GM23338 (cell line): ENCODE measurements around the gene RARG. TPM values are rescaled to one million over a fixed set of nuclear protein-coding genes. Genes with fewer than 3 reads are reported as not detected.

Experiments
- ATAC-seq: fragments of 200-7000 bp; cut with Tn5 transposase; 3 replicates; pipeline ENCODE4 v1.9.1; 2020
- DNase-seq: peaks from one replicate; pipeline ENCODE4 v3.0.0-alpha.2; 2015; ENCODE audit warnings: low spot score
- H2AFZ ChIP-seq: fragments of 200-600 bp; sonication (generic); 2 replicates; pipeline ENCODE4 v1.8.0; 2016; ENCODE audit warnings: antibody characterized with exemption, mild to moderate bottlenecking, moderate library complexity
- H3F3A ChIP-seq: fragments of 200-600 bp; sonication (generic); replicated peaks from 2 replicates; pipeline ENCODE4 v1.8.0; 2017; ENCODE audit warnings: antibody characterized with exemption, mixed run types, low read depth
- H3K27ac ChIP-seq: fragments of 200-600 bp; sonication (generic); 2 replicates; pipeline ENCODE4 v1.6.1; 2016; ENCODE audit warnings: low read depth
- H3K27me3 ChIP-seq: fragments of 200-600 bp; sonication (generic); 2 replicates; pipeline ENCODE4 v1.8.0; 2016; ENCODE audit warnings: mild to moderate bottlenecking, mixed run types, moderate library complexity; ENCODE audit not compliant: insufficient read depth
- H3K36me3 ChIP-seq: fragments of 200-600 bp; sonication (generic); 2 replicates; pipeline ENCODE4 v1.8.0; 2016; ENCODE audit warnings: mild to moderate bottlenecking; ENCODE audit not compliant: insufficient read depth
- H3K4me1 ChIP-seq: fragments of 200-600 bp; sonication (generic); 2 replicates; pipeline ENCODE4 v1.8.0; 2016; ENCODE audit warnings: mild to moderate bottlenecking, moderate library complexity; ENCODE audit not compliant: insufficient read depth
- H3K4me2 ChIP-seq: fragments of 200-600 bp; sonication (generic); 2 replicates; pipeline ENCODE4 v1.7.1; 2017; ENCODE audit warnings: mixed run types
- H3K4me3 ChIP-seq: fragments of 200-600 bp; sonication (generic); 2 replicates; pipeline ENCODE4 v1.6.1; 2016; ENCODE audit warnings: mixed run types
- H3K79me2 ChIP-seq: fragments of 200-600 bp; sonication (generic); replicated peaks from 2 replicates; pipeline ENCODE4 v1.8.0; 2017; ENCODE audit warnings: mild to moderate bottlenecking; ENCODE audit not compliant: insufficient read depth
- H3K9me2 ChIP-seq: fragments of 200-600 bp; sonication (generic); 2 replicates; pipeline ENCODE4 v1.8.0; 2017; ENCODE audit not compliant: insufficient read depth
- H4K20me1 ChIP-seq: fragments of 200-600 bp; sonication (generic); replicated peaks from 2 replicates; pipeline ENCODE4 v1.8.0; 2017; ENCODE audit warnings: mild to moderate bottlenecking; ENCODE audit not compliant: insufficient read depth
- H3K27ac Mint-ChIP-seq: 2 replicates; pipeline ENCODE4 v1.8.0; 2020; ENCODE audit warnings: inconsistent platforms, mild to moderate bottlenecking, moderate library complexity, mixed read lengths
- H3K27me3 Mint-ChIP-seq: 3 replicates; pipeline ENCODE4 v1.8.0; 2022; ENCODE audit warnings: low read depth, mild to moderate bottlenecking, moderate library complexity, mixed read lengths, inconsistent platforms; ENCODE audit not compliant: insufficient read depth, poor library complexity
- H3K36me3 Mint-ChIP-seq: 3 replicates; pipeline ENCODE4 v1.8.0; 2021; ENCODE audit warnings: low read depth, mild to moderate bottlenecking, inconsistent platforms, moderate library complexity, mixed read lengths
- H3K4me1 Mint-ChIP-seq: 3 replicates; pipeline ENCODE4 v1.8.0; 2020; ENCODE audit warnings: mild to moderate bottlenecking, inconsistent platforms, mixed read lengths
- H3K4me3 Mint-ChIP-seq: 3 replicates; pipeline ENCODE4 v1.8.0; 2021; ENCODE audit warnings: moderate library complexity, mild to moderate bottlenecking, inconsistent platforms, mixed read lengths
- H3K9me3 Mint-ChIP-seq: 3 replicates; pipeline ENCODE4 v1.8.0; 2020; ENCODE audit warnings: moderate library complexity, mild to moderate bottlenecking, inconsistent platforms, mixed read lengths
- CREB1 ChIP-seq: fragments of 250-450 bp; sonication (Bioruptor Pico); IDR thresholded peaks from 2 replicates; pipeline ENCODE4 v1.5.0; 2020; ENCODE audit warnings: low read depth, mild to moderate bottlenecking, moderate library complexity
- CTCF ChIP-seq, 2 experiments: fragments of 200-600 bp in 1 of 2; sonication (generic) in 1 of 2; conservative IDR thresholded peaks; 2 replicates each; pipeline versions ENCODE4 v1.5.1 to v1.6.1; 2016 to 2017; ENCODE audit warnings: antibody characterized with exemption in 2 of 2, low read depth in 2 of 2, mild to moderate bottlenecking in 2 of 2, moderate library complexity in 1 of 2
- EZH2phosphoT487 ChIP-seq: fragments of 200-600 bp; sonication (generic); IDR thresholded peaks from one replicate; pipeline ENCODE4 v1.8.1; 2018; ENCODE audit warnings: antibody characterized with exemption; ENCODE audit not compliant: unreplicated experiment
- JUNB ChIP-seq: IDR thresholded peaks from one replicate; pipeline ENCODE4 v1.6.1; 2016; ENCODE audit warnings: antibody characterized with exemption; ENCODE audit not compliant: unreplicated experiment
- NANOG ChIP-seq: IDR thresholded peaks from 2 replicates; pipeline ENCODE4 v1.6.1; 2016; ENCODE audit warnings: antibody characterized with exemption, borderline replicate concordance
- POLR2AphosphoS5 ChIP-seq: IDR thresholded peaks from 2 replicates; pipeline ENCODE4 v1.6.1; 2016; ENCODE audit warnings: antibody characterized with exemption, low read depth
- ZNF114 ChIP-seq: fragments of 250-450 bp; sonication (Bioruptor Pico); IDR thresholded peaks from 2 replicates; pipeline ENCODE4 v1.5.0; 2020; ENCODE audit warnings: mild to moderate bottlenecking, moderate library complexity
- ZNF331 ChIP-seq: fragments of 250-450 bp; sonication (Bioruptor Pico); IDR thresholded peaks from 2 replicates; pipeline ENCODE4 v1.5.0; 2020; ENCODE audit warnings: low read depth, mild to moderate bottlenecking, moderate library complexity
- ZNF462 ChIP-seq: fragments of 250-450 bp; sonication (Bioruptor Pico); IDR thresholded peaks from 2 replicates; pipeline ENCODE4 v1.5.0; 2020; ENCODE audit warnings: mild to moderate bottlenecking, moderate library complexity
- polyA plus RNA-seq: library from polyadenylated mRNA; unstranded; fragments of >200 nt; fragmentation: Nextera tagmentation; extraction: Ambion mirVana; gene quantifications from 2 replicates; pipeline ENCODE4 v1.2.1, GENCODE V29; 2016
- total RNA-seq: library from RNA; depleted of rRNA; stranded (reverse); fragments of >200 nt; shearing (Covaris generic); gene quantifications from 2 replicates; pipeline ENCODE4 v1.2.3, GENCODE V29; 2014

RARG gene
- total and polyA plus RNA-seq, 2 experiments from 2014 or later: 18.5 to 50.2 TPM

- ATAC-seq: no peak
- Histone ChIP-seq H3K4me2 (no peak overlapping the region), H3K27ac (no peak overlapping the region), H3K4me1 (peaks cover 33% of the 10 kb centered on the region), H3K9me2 (no peaks in the 10 kb centered on the region), H3K4me3 (no peak overlapping the region), H2AFZ (0 out of 2 replicates have a peak overlapping the region, but pooled peaks have one; percentile 32), H3K27me3 (no peaks in the 10 kb centered on the region), H3K36me3 (no peaks in the 10 kb centered on the region), H3K79me2 (no peaks in the 10 kb centered on the region), H4K20me1 (no peaks in the 10 kb centered on the region), H3F3A (0 out of 2 replicates have a peak, but pooled peaks cover 2% of the 10 kb centered on the region)
- H3K4me1 Mint-ChIP-seq: peaks cover 39% of the 10 kb centered on the region
- TF ChIP-seq EZH2phosphoT487 (no peak), ZNF331 (no peak), JUNB (no peak), NANOG (no peak), CREB1 (no peak), CTCF (conservative IDR thresholded peaks at IDR 0.05; ENCODE audit: low read depth in 2 of 2) (no peak), ZNF462 (CRISPR knock-in tag) (no peak), ZNF114 (no peak), POLR2AphosphoS5 (no peak)
- H3K27me3 Mint-ChIP-seq: peaks cover 9% of the 10 kb centered on the region
- peaks cover 2% of the 10 kb centered on the region; the same call in 1 of the 3 replicates for H3K9me3 Mint-ChIP-seq
- DNase-seq: no peak
- no peaks in the 10 kb centered on the region; the same call in 2 of the 3 replicates for H3K36me3 Mint-ChIP-seq
- no peak overlapping the region for H3K4me3 Mint-ChIP-seq
- H3K27ac Mint-ChIP-seq: no peak overlapping the region
Observed at GRCh38 chr12:53245286-53245685, 13.3 kb upstream of the RARG start.
